ENCODE measurements around the gene LCP1. TPM values are rescaled to one million over a fixed set of nuclear protein-coding genes. Genes with fewer than 3 reads are reported as not detected.
A peak's percentile ranks its signal among the peaks of the same experiment; 100 is the strongest.

LCP1 gene
- total RNA-seq, 2 donors from 2014 or later = 727 to 916 TPM

DNA sequence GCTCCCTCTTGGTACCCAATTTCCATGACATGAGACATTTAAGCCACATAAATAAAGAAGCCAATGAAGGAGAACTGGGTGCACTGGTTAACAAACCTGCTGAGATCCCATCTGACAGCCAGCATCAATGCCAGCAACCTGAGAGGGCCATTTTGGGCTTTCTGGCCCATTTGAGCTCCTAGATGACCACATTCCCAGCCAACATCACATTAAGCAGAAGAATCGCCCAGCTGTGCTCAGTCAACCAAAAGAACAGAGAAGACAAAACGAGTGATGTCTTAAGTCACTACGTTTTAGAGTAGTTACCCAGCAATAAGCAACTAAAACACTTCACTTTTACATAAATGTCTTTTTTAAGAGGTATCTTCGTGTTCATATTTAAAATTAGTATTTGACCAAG is 21.9 kb downstream of the LCP1 start:
- Mint-ChIP-seq H3K27me3 (no peaks in the 10 kb centered on the region), H3K4me3 (peak overlapping the region; percentile 89), H3K27ac (peak overlapping the region; percentile 81), H3K36me3 (ENCODE audit: low read depth) (peaks cover 100% of the 10 kb centered on the region), H3K9me3 (no peaks in the 10 kb centered on the region), H3K4me1 (peaks cover 49% of the 10 kb centered on the region)
- no peak for ATAC-seq (replicated peaks)

DNA sequence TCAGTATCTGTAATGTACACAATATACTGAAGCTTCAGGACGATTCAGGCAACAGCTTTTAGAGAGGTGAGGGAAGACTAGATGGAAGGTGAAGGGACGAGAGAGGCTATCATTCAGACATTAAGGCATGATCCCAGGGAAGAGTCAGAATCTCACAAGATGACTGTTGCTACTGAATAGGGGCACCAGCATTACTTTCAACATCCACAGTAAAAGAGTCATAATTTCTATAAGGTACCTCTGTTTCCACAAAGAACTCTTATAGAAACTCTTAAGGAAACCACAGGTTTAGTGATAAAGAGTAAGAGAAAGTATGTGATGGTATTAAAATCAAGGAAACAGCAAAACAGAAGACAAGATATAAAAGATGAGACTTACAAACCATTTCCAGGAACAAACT is 23.0 kb downstream of the LCP1 start:
- ATAC-seq (replicated peaks) = peak; percentile 75
- Mint-ChIP-seq H3K9me3 (no peaks in the 10 kb centered on the region), H3K27ac (peak overlapping the region; percentile 81), H3K4me3 (peak overlapping the region; percentile 89), H3K4me1 (peaks cover 46% of the 10 kb centered on the region), H3K36me3 (ENCODE audit: low read depth) (peaks cover 100% of the 10 kb centered on the region), H3K27me3 (no peaks in the 10 kb centered on the region)

DNA sequence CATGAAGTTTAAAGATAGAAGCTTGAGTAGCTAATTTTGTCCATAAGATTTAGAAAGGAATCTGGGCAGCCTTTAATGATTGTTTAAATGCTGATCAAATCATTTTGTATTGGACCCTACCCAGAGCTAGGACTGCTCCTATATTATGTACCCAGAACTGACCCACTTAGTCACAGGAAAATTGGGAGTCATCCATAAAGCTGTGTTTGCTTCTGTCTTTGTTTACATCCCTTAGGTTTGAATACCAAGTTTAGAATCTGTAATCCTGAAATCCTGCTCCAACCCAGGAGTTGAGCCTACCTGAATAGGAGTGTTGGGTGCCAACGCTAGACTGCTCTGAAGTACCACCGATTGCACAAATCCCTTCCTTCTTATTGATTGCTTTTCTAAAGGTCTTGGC is 23.8 kb downstream of the LCP1 start:
- Mint-ChIP-seq H3K4me3 (no peak overlapping the region), H3K4me1 (peaks cover 48% of the 10 kb centered on the region), H3K27ac (no peak overlapping the region), H3K9me3 (no peaks in the 10 kb centered on the region), H3K36me3 (ENCODE audit: low read depth) (peaks cover 100% of the 10 kb centered on the region), H3K27me3 (no peaks in the 10 kb centered on the region)
- ATAC-seq (replicated peaks) = no peak

DNA sequence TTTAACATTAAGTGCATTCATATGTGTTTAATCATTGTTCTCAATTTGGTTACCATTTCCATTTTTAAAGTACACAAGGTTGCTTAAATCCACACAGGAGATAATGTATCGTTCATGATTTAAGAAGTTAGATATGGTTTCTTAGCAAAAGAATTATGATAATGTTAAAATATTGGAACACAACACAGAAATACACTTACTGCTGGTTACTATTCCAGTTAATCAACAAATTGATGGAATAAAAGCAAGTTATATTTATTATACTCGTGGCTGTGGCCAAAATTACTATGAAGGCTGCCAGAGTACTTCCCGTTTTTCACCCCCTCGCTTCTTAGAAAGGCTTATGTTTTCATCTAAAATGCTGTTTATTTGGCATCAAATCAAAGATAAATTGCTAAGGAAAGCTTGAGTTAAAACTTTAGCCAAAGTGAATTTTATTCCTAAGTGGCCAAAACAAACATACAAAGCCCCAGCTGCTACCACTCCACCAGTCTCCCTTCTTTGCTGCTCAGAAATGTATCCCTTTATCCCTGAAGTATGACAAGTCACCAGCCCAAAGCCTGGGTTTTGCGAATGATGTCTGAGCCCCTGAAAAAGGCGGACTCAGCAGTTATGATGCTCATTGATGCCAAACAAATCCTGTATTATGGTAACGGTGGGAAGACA is 27.7 kb downstream of the LCP1 start:
- Mint-ChIP-seq H3K4me3 (no peak overlapping the region), H3K4me1 (peaks cover 52% of the 10 kb centered on the region), H3K36me3 (ENCODE audit: low read depth) (peaks cover 100% of the 10 kb centered on the region), H3K9me3 (no peaks in the 10 kb centered on the region), H3K27me3 (no peaks in the 10 kb centered on the region), H3K27ac (peak overlapping the region; percentile 91)
- ATAC-seq (replicated peaks) = no peak

DNA sequence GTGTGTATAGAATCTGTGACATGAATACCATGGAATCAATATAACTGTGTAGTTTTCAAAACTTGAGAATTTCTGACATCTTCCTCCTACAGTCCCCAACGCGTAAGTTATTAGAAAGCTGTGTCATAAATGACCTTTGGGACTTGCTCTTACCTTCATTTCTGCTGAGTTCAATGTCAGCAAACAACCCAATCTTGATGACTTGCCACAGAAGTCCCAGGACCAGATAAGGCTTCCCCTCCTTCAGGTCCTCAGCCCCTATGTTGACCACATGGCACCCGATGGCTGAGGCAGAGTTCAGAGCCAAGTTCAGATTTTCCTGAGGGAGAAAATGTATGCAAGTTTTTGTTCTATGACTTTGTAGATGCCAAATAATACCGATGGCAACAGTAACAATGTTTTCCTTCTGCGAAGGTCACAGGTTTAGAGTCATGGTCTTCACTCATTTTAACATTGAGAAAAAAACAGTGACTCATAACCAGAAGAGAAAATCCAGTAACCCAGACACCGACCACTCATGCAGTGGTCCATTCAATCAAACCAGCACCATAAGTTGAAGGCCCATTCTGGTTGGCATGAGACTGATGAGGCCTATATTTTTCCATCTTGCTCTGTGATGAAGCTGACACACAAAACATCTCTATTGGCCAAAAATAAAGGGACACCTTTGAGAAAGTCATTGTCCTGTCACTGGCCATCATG is 29.2 kb downstream of the LCP1 start:
- Mint-ChIP-seq H3K27ac (peak overlapping the region; percentile 91), H3K4me1 (peaks cover 46% of the 10 kb centered on the region), H3K4me3 (peak overlapping the region; percentile 30), H3K9me3 (no peaks in the 10 kb centered on the region), H3K27me3 (no peaks in the 10 kb centered on the region), H3K36me3 (ENCODE audit: low read depth) (peaks cover 100% of the 10 kb centered on the region)
- ATAC-seq (replicated peaks) = peak; percentile 51

DNA sequence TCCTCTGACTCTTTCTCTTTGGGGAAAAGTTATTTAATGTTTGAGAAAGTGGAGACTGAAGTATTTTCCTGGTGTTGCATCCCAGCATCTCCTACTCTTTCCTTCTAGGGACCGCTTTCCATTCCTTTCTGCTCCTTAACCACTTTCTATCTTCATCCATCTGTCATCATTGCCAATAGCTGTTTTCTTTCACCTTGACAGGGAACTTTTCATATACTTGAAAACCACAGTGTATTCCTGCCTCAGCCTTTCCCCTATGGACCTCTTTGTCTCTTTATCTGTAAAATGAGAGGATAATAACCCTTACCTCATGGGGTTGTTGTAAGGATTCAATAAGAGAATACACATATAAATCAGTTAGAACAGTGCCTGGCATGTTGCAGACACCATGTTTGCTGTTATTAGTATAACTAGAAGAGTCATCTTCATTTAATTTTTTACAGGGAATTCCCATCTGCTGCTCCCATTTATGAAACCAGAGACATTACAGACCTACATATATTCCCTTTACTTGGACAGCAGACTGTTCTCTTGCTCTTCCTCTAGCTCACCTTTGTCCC is 31.8 kb downstream of the LCP1 start:
- Mint-ChIP-seq H3K9me3 (no peaks in the 10 kb centered on the region), H3K4me3 (peak overlapping the region; percentile 31), H3K4me1 (peaks cover 48% of the 10 kb centered on the region), H3K36me3 (ENCODE audit: low read depth) (peaks cover 100% of the 10 kb centered on the region), H3K27me3 (no peaks in the 10 kb centered on the region), H3K27ac (peak overlapping the region; percentile 86)
- ATAC-seq (replicated peaks) = peak; percentile 17

DNA sequence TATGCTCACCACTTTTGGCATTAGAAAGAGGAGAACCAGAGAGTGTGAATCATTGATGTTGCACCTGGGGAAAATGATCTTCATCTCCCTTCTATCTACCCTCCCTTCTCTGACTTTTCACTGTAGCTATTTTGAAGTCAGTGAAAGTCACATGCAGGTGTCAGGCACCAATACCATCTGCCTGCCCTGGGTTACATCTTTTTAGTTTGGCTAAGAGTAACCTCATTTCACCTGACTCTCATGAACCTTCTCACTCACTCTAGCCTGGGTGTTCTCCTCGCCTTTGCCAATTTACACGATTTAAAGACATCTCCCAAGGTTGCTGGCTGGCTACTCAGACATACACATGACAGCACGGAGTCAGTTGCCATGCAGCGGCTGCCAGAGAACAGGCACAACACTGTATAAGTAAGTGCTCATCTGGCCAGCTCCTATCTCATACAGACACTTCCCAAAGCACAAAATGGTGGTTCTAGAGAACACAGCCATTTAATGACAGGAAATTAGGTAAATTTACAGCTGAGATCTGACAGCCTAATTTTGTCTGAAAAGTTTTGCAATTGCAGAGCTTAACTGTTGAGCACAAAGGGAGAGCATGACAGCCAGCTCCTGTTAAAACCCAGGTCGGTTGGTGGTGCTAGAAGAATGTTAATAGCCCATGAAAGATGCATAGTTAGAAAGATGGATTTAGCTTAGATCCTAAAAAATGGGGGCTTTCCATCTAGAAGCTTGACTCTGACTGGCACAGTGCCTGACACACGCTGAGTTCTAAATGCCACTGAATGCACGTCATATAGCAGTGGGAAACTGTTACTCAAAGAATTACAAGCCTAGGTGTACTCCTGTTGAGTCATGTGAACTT is 32.5 kb downstream of the LCP1 start:
- H3K9me3 Mint-ChIP-seq = no peaks in the 10 kb centered on the region
- peak overlapping the region; percentile 31 for H3K4me3 Mint-ChIP-seq
- peak; percentile 92 for ATAC-seq (replicated peaks)
- peaks cover 52% of the 10 kb centered on the region for H3K4me1 Mint-ChIP-seq
- no peaks in the 10 kb centered on the region for H3K27me3 Mint-ChIP-seq
- peaks cover 100% of the 10 kb centered on the region for H3K36me3 Mint-ChIP-seq (ENCODE audit: low read depth)
- peak overlapping the region; percentile 86 for H3K27ac Mint-ChIP-seq

DNA sequence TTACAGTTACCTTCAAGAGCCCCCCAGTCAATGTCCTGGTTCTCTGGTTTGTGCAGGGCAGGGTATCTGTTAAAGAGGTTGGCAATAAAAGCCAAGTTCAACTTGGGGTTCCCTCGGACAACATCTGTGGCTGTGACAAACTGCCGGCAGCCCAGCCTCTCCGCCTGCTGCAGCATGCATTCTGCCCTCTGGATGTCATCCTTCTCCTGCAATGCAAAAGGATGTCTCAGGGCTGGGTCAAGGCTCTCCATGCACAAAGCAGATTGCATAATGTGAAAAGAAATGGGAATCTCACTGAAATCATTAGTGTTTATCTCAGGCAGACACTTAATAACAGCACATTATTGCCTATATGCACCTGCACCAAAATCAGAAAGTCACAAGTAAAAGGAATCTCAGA is 35.1 kb downstream of the LCP1 start:
- H3K27ac Mint-ChIP-seq = no peak overlapping the region
- no peaks in the 10 kb centered on the region for H3K27me3 Mint-ChIP-seq
- H3K4me1 Mint-ChIP-seq = peaks cover 29% of the 10 kb centered on the region
- no peaks in the 10 kb centered on the region for H3K9me3 Mint-ChIP-seq
- no peak for ATAC-seq (replicated peaks)
- peaks cover 100% of the 10 kb centered on the region for H3K36me3 Mint-ChIP-seq (ENCODE audit: low read depth)
- no peak overlapping the region for H3K4me3 Mint-ChIP-seq

DNA sequence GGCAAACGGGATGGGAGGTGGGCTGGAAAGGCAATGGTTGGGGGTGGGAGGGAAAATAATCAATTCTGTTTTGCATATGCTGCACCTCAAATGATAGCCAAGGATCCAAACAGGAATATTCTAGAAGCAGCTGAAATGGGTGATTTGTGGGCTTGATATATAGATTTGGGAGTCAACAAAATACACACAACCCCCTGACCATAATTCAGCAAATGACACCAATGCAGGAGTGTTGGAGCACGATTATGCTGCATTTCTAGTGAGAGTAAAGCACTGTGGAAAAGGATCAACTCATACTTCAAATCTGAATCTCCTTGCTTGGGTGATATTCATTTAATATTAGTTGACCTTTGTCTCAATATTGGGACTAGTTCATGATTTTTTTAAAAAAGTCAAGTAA is 36.0 kb downstream of the LCP1 start:
- Mint-ChIP-seq H3K27me3 (no peaks in the 10 kb centered on the region), H3K9me3 (no peaks in the 10 kb centered on the region), H3K36me3 (ENCODE audit: low read depth) (peaks cover 100% of the 10 kb centered on the region), H3K4me1 (peaks cover 28% of the 10 kb centered on the region), H3K4me3 (no peak overlapping the region), H3K27ac (no peak overlapping the region)
- ATAC-seq (replicated peaks) = no peak

DNA sequence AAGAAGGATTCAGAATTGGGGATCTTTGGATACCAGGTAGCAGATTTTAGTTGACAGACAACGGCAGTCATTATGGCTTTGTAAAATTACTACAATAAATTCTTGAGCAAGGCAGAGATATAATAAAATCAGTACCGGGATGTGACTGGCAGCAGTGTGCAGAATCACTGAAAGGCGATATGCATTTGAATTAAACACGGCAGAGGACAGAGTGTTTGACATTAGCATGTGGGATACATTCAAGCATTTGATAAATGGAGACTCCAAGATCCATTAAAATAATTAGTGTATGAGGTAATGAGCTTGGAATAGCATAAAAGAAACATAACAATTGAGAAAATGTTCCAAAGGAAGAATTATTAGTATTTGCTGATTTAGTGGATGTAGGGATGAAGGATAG is 36.8 kb downstream of the LCP1 start:
- H3K9me3 Mint-ChIP-seq = no peaks in the 10 kb centered on the region
- no peak for ATAC-seq (replicated peaks)
- H3K27me3 Mint-ChIP-seq = no peaks in the 10 kb centered on the region
- peaks cover 24% of the 10 kb centered on the region for H3K4me1 Mint-ChIP-seq
- peaks cover 100% of the 10 kb centered on the region for H3K36me3 Mint-ChIP-seq (ENCODE audit: low read depth)
- H3K27ac Mint-ChIP-seq = peak overlapping the region; percentile 64
- no peak overlapping the region for H3K4me3 Mint-ChIP-seq

DNA sequence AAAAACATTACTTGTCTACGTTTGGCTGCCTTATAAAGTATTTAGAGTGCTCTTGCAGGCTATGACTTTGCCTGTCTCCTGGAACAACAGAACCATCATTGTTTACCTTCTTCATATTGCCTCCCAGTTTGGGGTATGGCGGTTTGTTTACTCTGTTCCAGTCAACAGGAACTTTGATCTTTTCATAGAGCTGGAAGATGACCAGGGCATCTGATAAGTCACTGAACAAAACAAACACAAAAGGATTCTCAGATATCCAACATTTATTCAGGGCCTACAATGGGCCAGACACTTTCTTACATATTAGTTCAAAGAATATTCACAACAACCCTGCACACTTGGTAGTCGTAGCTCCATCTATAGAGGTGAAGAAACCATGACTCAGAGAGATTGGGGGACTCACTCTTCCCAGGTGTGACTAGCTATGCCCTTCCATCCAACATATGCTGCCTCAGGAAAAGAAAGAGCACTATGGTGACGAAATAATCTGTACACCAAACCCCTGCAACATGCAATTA is 38.7 kb downstream of the LCP1 start:
- H3K9me3 Mint-ChIP-seq = no peaks in the 10 kb centered on the region
- H3K4me1 Mint-ChIP-seq = peaks cover 14% of the 10 kb centered on the region
- no peak overlapping the region for H3K4me3 Mint-ChIP-seq
- no peak for ATAC-seq (replicated peaks)
- H3K27ac Mint-ChIP-seq = peak overlapping the region; percentile 50
- peaks cover 100% of the 10 kb centered on the region for H3K36me3 Mint-ChIP-seq (ENCODE audit: low read depth)
- H3K27me3 Mint-ChIP-seq = no peaks in the 10 kb centered on the region

DNA sequence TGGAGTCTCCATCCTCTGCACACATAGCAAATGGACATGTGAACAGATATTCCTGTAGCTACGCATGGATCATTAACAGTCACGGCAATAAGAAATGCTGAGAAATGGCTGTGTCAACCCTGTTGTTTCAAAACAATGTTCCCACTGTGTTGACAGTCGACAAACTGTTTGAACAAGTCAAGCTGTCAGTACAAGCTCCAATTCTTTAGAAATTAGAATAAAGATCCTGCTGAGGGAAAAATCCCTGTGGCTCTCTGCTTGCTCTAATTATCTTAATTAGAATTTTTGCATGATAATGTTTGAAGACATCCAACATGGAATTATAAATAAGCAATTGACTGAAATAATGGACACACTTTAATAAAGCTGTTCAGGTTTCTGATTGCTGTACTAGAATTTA is 39.2 kb downstream of the LCP1 start:
- no peak overlapping the region for H3K4me3 Mint-ChIP-seq
- peaks cover 100% of the 10 kb centered on the region for H3K36me3 Mint-ChIP-seq (ENCODE audit: low read depth)
- H3K9me3 Mint-ChIP-seq = no peaks in the 10 kb centered on the region
- H3K4me1 Mint-ChIP-seq = peaks cover 18% of the 10 kb centered on the region
- peak overlapping the region; percentile 50 for H3K27ac Mint-ChIP-seq
- ATAC-seq (replicated peaks) = no peak
- no peaks in the 10 kb centered on the region for H3K27me3 Mint-ChIP-seq

DNA sequence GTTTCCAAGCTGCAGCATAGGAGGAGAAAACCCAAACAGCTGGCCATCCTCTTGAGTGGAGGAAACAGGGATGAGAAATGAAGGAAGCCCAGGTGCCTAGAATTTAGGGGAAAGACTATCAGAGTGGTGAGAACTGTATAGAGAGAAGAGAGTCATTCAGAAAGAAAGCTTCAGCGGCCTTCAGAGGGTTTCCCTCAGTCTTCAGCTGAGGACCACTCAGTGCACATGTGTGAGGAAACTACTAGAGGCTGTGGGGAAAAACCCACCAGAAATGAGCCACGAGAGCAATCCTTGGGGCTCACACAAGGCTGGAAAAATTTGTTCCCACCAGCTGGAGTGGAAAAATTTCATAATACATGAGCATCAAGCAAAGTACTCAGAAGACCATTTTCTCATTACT is 41.9 kb downstream of the LCP1 start:
- ATAC-seq (replicated peaks) = no peak
- Mint-ChIP-seq H3K36me3 (ENCODE audit: low read depth) (peaks cover 100% of the 10 kb centered on the region), H3K9me3 (no peaks in the 10 kb centered on the region), H3K4me3 (peak overlapping the region; percentile 21), H3K4me1 (peaks cover 19% of the 10 kb centered on the region), H3K27ac (peak overlapping the region; percentile 83), H3K27me3 (no peaks in the 10 kb centered on the region)

DNA sequence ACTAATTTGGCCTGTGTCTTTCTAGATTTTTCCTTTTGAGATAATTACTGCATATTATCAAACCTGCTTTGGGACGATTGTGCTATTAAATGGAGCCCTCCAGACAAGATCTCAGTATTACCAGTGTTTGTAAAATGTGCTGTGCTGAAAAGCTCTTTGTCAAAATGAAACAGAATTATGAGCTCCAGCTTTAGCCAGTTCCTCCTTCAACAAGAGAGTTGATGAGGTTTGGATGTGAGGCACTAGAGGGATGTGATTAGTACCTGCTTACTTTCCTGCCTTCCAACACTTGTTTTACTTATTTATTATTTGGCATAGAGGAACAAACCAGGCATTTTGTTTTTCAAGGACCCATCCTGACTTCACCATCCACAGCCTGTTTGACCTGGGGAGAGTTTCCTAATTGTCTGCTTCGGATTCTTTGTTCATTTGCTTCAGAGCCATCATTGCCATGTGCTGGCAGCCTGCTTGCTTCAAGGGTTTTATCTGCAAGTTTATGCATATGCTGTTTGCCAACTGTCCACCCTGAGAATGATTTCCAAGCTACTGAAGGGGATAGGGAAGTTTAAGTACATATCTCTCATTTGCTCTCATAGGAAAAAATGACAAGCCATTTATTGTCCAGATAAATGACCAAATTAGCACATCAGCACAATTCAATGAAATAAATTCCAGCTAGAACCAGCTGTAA is 44.2 kb downstream of the LCP1 start:
- peaks cover 14% of the 10 kb centered on the region for H3K4me1 Mint-ChIP-seq
- H3K27me3 Mint-ChIP-seq = no peaks in the 10 kb centered on the region
- H3K9me3 Mint-ChIP-seq = no peaks in the 10 kb centered on the region
- H3K27ac Mint-ChIP-seq = peak overlapping the region; percentile 78
- peaks cover 100% of the 10 kb centered on the region for H3K36me3 Mint-ChIP-seq (ENCODE audit: low read depth)
- no peak for ATAC-seq (replicated peaks)
- no peak overlapping the region for H3K4me3 Mint-ChIP-seq
